ENCODE measurements around the gene RAPGEF1.

- TF ChIP-seq CTCF (IDR thresholded peaks at IDR 0.05) (peak; percentile 72 to 99 (median 82)), POLR2A (IDR thresholded peaks at IDR 0.05) (no peak)
These were observed at the start of gene RAPGEF1 for GRCh38 chr9:131739959-131740648.
